NCI-H2107 (cell line): ENCODE measurements around the gene CSNK1D.

ENCODE experiments used
- DNase-seq: peaks from one replicate; lab custom pipeline; 2025; lab: John Stamatoyannopoulos, UW

The CSNK1D gene

GRCh38 chr17:82228842-82229697 is 44.4 kb downstream of the CSNK1D start, which contains the start of gene SLC16A3:
Gene SLC16A3 (plus strand): TSS chr17:82229042. CDS start chr17:82236009, 6,967 bp downstream.
- no peak for DNase-seq

GRCh38 chr17:82228278-82228841 is 45.1 kb downstream of the CSNK1D start:
- no peak for DNase-seq

GRCh38 chr17:82227629-82228277 is 45.7 kb downstream of the CSNK1D start:
- DNase-seq, result no peak

GRCh38 chr17:82226809-82227628 is 46.5 kb downstream of the CSNK1D start:
- DNase-seq, result no peak

- DNase-seq, result no peak
These were observed 47.2 kb downstream of the CSNK1D start for GRCh38 chr17:82226146-82226808.

- no peak for DNase-seq
These were observed 48.0 kb downstream of the CSNK1D start for GRCh38 chr17:82225368-82226029.

- no peak for DNase-seq
These were observed 48.8 kb downstream of the CSNK1D start for GRCh38 chr17:82224666-82225065.

GRCh38 chr17:82223517-82223916 is 50.0 kb downstream of the CSNK1D start:
- DNase-seq, result no peak

GRCh38 chr17:82222816-82223215 is 50.7 kb downstream of the CSNK1D start:
- DNase-seq, result no peak

- DNase-seq, result no peak
These were observed 52.1 kb downstream of the CSNK1D start for GRCh38 chr17:82221341-82221902.

- no peak for DNase-seq
These were observed 53.5 kb downstream of the CSNK1D start for GRCh38 chr17:82219753-82220709.

- DNase-seq, result no peak
These were observed 54.4 kb downstream of the CSNK1D start for GRCh38 chr17:82219083-82219482.

GRCh38 chr17:82218349-82219075 is 55.0 kb downstream of the CSNK1D start:
- no peak for DNase-seq

GRCh38 chr17:82217530-82218204 is 55.8 kb downstream of the CSNK1D start:
- DNase-seq, result no peak

- DNase-seq, result no peak
These were observed 56.4 kb downstream of the CSNK1D start for GRCh38 chr17:82217120-82217529.

- no peak for DNase-seq
These were observed 57.0 kb downstream of the CSNK1D start for GRCh38 chr17:82216301-82217119.

- no peak for DNase-seq
These were observed 57.6 kb downstream of the CSNK1D start for GRCh38 chr17:82215972-82216300.
